Eye (tissue), 1 donor: Measurements from ENCODE around the gene CHKB.

ENCODE experiments used
- DNase-seq: peaks from one replicate; pipeline ENCODE4 v3.0.0-alpha.2; 2015

The CHKB gene

DNA sequence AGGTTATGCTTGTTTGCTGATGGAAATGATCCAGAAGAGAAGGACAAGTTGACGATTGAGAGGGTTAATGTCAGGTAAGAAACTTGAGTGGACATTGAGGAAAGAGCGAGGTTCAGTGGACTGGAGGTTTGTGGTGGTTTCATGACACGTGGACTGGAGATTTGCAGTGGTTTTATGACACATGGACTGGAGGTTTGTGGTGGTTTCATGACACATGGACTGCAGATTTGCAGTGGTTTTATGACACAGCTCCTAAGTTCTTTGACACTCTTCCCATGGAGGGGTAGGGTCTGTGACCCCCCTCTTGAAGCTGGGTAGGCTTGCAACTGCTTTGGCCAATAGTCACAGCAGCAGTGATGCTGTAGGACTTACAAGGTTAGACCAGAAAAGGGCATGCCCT is 12.5 kb upstream of the CHKB start:
- no peak for DNase-seq

DNA sequence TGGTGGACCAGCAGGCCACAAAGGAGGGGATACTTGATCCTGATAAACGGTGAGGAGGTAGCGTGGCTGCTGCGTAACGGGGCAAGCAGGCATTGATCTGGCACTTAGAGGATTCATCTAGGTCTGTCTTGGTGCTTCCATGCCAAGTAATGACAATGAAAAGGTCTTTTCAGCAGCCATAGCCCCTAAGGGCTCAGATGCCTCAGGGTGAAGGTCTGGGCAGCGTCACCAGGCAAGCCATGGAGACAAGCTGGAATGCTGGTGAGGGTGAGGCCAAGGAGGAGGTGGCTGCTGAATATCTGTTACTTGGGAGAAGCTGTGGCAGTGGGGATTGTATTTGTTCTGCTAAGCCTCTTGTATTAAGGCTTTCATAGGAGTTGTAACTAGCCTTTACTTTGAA is 4.8 kb upstream of the CHKB start:
- no peak for DNase-seq

DNA sequence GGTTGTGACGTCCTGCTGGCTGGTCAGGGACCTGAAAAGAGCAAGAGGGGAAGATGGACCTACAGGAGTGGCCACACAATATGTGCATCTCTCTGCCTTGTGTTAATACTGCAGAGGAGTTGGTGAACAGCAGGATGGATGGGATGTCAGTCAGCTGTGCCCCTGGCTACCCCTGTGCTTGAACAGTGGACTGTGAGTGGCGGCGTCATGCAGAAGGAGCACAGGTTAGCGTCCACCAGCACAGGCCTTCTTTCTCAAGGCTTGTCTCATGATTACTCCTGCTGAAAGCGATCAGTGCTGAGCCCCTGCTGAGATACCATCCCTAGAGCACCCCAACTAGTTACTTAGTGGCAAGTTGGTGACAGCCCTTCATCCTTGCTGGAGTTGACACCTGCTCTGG is 3.8 kb upstream of the CHKB start:
- DNase-seq = no peak

DNA sequence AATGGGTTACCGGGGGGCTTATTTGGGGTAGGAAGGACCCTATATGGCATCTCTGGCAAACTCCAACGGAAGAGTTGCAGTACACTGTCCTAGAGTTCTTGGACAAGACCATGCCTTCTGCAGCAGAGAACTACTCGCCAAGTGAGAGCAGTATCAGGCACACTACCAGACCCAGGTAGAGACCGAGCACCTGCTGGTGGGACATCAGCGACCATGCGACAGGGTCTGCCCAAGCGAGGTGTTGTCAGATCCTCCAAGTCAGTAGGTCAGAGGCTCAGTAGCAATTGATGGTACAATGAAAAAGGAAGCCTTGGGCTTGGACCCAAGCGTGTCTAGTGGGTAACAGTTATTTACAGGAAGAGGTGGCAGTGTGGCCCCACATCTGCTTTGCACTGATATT is 3.1 kb upstream of the CHKB start:
- no peak for DNase-seq

DNA sequence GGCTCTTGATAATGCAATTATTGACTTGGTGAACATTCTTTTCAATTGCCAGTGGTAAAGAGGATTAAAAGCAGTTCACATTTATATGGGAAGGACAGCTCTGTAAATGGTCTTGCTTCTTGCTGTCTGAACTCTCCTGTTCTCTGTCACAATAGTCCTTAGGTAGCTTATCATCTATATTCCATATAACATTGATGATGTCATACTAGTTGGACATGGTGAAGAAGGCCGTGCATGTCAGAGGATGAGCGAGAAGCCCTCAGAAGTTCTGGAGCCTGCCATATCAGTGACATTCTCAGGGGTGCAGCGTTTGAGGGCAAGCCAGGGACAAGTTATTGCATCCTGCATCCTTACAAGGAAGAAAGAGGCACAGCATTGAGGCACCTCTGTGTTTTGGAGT is 2.6 kb upstream of the CHKB start:
- DNase-seq = no peak

DNA sequence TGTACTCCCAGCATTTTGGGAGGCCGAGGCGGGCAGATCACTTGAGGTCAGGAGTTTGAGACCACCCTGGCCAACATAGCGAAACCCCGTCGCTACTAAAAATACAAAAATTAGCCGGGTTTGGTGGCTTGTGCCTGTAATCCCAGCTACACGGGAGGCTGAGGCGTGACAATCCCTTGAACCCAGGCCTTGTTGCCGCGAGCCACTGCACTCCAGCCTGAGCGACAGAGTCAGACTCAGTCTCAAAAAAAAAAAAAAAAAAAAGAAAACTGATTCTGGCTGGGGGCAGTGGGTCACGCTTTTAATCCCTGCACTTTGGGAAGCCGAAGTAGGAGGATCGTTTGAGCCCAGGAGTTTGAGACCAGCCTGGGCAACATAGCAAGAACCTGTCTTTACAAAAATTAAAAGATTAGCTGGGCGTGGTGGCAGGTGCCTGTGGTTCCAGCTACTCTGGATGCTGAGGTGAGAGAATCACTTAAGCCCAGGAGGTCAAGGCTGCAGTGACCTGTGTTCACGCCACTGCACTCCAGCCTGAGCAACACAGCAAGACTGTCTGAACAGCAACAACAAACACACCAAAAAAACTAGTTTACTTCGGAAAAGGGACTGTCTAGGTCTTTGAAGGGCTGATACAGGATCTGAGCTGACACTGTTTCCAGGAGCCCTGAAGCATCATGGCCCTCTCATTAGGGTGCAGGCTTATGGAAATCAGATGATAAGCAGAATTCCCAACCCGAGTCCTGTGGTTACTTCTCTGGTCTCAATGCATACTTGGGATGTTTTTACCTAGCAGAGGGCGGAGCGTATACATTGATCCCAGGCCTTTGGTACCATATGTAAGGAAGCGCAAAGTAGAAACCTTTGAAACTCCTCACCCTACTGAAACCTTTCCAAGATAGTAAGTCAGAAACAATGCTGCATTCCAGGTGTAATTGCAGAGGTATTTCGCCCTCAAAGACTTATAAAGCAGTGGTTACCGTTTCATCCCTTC is 1.8 kb upstream of the CHKB start:
- DNase-seq = no peak

GRCh38 chr22:50583294-50583861 is 729 bp upstream of the CHKB start:
- DNase-seq = peak; percentile 3

GRCh38 chr22:50581950-50582492 is 628 bp downstream of the CHKB start:
- DNase-seq = peak; percentile 50

GRCh38 chr22:50581031-50581949 is 1.4 kb downstream of the CHKB start:
- DNase-seq = no peak

DNA sequence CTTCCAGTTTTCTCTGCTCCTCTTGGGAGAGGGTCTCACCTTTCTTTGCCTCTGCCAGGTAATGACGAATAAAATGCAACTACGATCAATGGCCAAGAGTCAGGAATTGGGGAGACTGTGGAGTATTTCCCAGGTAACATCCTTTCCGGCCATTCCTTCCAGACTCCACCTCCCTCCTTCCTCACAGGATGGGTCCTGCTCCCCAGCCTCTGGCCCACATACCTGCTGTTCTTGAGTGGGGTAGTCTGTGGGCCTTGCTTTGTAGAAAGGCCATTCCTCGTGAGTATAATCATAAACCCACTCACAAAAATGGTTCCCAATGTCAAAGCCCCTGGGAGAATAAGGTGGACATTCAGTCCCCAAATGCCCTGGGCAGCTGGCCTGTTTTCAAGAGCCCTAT is 2.9 kb downstream of the CHKB start:
- no peak for DNase-seq

DNA sequence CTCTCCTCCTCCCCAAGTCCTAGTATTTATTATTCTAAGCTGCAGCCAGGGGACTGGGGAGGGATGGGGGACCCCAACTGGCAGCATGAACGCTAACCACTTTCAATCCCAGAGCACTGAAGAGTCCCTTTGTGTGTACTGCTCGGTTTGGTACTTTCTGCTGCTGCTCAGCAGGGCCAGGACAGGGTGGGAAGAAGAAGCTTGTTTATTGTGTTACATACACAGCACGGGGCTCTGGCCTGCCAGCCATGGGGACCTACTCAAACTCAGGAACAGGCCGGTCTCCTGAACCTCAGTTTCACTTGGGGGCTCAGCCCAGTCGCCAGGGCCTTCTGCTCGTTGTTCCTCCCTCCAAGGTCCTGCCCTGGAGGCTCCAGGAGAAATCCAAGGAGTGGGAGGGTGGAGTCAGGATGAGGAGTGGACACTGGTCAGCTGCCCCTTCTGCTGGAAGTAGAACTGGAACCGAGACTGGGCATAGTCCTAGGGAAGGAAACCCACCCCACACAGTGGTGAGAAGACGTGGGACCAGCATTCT is 3.8 kb downstream of the CHKB start:
- DNase-seq = peak; percentile 2

- DNase-seq = peak; percentile 43
Measured at GRCh38 chr22:50577987-50578775, 4.5 kb downstream of the CHKB start, which contains the start of gene CPT1B. CPT1B (minus strand) TSS chr22:50578427; CDS start chr22:50577915, 512 bp downstream.

DNA sequence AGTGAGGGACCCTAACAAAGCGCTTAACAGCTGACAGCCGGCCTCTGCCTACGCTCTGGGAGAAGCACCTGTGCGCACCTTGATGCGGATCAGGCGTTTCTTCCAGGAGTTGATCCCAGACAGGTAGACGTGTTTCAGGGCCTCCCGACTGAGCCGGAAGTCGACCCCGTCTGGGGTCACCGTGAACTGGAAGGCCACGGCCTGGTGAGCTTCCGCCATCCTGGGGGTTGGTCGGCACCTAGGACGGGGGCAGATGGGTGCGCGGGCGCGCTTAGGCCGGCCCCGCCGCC is 5.0 kb downstream of the CHKB start:
- DNase-seq = peak; percentile 3

DNA sequence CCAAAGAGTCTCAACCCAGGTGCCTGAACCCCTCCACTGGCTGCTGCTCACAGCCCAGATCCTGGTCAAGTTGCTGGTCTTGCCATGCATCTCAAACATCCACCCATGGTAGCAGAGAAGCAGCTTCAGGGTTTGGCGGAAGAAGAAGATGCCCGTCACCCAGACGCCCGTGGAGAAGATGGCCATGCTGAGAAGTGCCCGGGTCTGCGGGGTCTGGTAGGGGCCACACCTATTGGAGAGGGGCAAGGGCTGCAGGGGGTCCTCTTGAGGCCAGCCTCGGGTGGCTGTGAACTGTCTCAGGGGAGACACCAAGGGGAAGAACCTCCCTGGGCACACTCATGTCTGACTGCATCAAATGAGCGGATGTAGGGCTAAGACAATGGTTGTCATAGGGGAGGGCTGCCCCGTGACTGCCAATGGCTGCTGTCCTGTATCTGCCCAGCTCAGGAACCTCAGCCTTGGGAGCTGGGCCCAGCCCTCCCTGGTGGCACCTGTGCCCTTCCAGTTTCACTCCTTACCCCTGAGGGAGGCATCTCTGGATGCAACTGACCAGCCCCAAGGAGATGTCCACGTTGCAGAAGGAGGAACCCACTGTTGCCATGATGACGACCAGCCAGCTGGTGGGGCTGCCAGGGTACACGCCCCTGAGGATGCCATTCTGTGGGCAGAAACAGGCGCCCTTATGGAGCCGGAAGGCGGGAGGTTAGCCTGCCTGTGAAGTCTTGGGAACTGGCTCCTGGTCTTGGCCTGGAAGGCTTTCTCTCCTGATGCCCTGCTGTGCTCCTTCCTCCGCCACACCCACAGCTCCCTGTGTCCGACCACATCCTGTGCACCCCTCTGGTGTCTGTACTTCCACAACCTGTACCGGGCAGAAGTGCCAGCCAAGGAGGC is 5.6 kb downstream of the CHKB start:
- DNase-seq = peak; percentile 12

DNA sequence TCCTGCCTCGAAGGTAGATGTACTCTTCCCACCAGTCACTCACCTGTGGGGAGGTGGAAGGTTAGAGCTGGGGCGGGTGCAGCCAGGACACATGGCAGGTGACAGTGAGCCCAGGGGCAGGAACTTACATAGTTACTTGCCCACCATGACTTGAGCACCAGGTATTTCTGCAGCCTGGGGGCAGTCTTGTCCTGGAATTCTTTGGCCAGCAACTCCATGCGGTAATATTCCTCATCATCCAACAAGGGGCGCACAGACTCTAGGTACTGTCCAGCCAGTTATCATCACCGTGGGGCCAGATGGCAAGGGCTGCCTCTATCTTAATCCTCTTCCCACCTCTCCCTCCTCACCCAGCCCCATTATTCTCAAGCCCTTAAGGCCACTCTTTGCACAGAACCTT is 6.6 kb downstream of the CHKB start:
- DNase-seq = peak; percentile 71

GRCh38 chr22:50575426-50575941 is 7.2 kb downstream of the CHKB start:
- DNase-seq = no peak

- no peak for DNase-seq
Measured at GRCh38 chr22:50574383-50574755, 8.3 kb downstream of the CHKB start.

- DNase-seq = no peak
Measured at GRCh38 chr22:50573491-50574382, 8.9 kb downstream of the CHKB start.

DNA sequence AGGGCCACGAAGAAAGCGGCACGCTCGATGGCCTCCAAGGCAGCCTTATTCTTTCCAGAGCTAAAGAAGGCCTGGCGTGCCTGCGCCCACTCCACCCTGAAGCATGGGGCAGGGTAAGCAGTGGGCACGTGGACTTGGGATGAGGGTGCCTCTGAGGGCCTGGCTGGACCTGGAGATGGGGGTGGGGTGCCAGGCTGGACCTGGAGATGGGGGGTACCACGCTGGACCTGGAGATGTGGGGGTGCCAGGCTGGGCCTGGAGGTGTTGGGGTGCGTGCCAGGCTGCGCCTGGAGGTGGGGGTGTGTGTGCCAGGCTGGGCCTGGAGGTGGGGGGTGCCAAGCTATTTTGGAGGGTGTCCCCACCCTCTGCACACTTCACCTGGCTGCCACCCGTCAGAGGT is 9.7 kb downstream of the CHKB start:
- DNase-seq = no peak
